Liver (tissue), 5 donors: ENCODE data around the gene ZNF729. TPM values are rescaled to one million over a fixed set of nuclear protein-coding genes. Genes with fewer than 3 reads are reported as not detected.

Experiments
- polyA plus RNA-seq, 2 donors: library from polyadenylated mRNA; stranded (reverse) in 1 of 2; unstranded in 1 of 2; fragments of 200-250 nt in 1 of 2; fragments of >200 nt in 1 of 2; fragmentation: Nextera tagmentation in 1 of 2; extraction: Ambion mirVana in 1 of 2; gene quantifications; one replicate each; pipeline versions ENCODE4 v1.2.1 to v1.2.3, GENCODE V29; 2013 to 2015
- small RNA-seq: library from RNA; depleted of rRNA; stranded (forward); fragments of <200 nt; gene quantifications from one replicate; pipeline ENCODE3, GENCODE V24; 2014
- total RNA-seq, 2 donors: library from RNA; depleted of rRNA; stranded (reverse); fragments of >200 nt; gene quantifications; one replicate each; pipeline ENCODE4 v1.2.3, GENCODE V29; 2014
- donor health status: healthy.
- donor health status: healthy.
- donor health status: healthy.

Gene ZNF729
- total and polyA plus RNA-seq, 4 donors: not detected

Small RNA genes within 50 kb of the gene (small RNA-seq; reads per million reads assigned to genes)
- not detected for gene AC011494.1

Other genes starting within 250 kb of the ZNF729 start
- gene ZNF257, start 234.0 kb upstream of the ZNF729 start, total RNA-seq: 1 to 10 TPM in 1 of 2 donors, under 1 TPM in 1; 0.75 to 1.1 TPM
- gene ZNF257, start 234.0 kb upstream of the ZNF729 start, polyA plus RNA-seq: under 1 TPM; 0.14 TPM
- not detected for gene ZNF676, start 89.5 kb upstream of the ZNF729 start, total RNA-seq
- under 1 TPM; 0.05 to 0.06 TPM for gene ZNF676, start 89.5 kb upstream of the ZNF729 start, polyA plus RNA-seq
- under 1 TPM; 0.25 to 0.75 TPM for gene ZNF98, start 135.9 kb downstream of the ZNF729 start, total RNA-seq
- under 1 TPM; 0.07 to 0.10 TPM for gene ZNF98, start 135.9 kb downstream of the ZNF729 start, polyA plus RNA-seq